ENCODE data around the gene ARL8A. TPM values are rescaled to one million over a fixed set of nuclear protein-coding genes. Genes with fewer than 3 reads are reported as not detected.
A peak's percentile ranks its signal among the peaks of the same experiment; 100 is the strongest.

Gene ARL8A
- total and polyA plus RNA-seq, 4 donors: 8.4 to 25.7 (median 20.2) TPM

DNA sequence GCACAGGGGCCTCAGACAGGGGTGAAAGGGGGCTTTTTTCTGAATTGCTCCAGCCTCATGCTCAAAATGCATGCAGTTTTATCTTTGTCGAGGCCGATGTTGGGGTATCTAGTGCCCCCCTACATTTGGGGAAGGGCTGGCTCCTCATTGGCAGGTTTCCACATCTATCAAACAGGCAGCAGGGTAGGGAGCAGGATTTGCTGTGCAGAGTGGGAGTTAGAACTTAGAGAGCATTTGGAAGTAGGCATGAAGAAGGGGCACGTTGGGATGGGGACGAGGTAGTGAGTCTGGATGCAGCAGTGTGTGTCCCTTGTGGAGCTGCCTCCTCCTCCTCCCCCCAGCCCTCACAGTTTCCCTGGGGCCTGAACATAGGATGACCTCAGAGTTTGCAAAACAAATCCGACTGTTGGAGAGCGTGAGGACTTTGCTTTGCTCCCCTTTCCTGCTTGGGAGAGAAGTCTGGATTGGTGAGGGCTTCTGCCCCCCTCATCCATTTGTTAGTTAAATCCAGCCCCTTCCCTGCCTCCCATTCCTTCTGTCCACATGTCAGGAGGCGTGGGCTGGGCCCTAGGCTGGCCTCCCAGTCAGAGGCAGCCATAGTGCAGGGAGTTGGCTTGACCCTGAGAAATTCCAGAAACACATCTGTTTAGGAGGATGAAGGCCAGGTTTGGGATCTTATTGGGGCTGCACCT, 58.7 kb downstream of the ARL8A start:
- Histone ChIP-seq H3K27me3 (ENCODE audit: control insufficient read depth in 4 of 4, insufficient read depth in 4 of 4, low read length in 3 of 4) (no peaks in the 10 kb centered on the region), H3K4me1 (ENCODE audit: control insufficient read depth in 4 of 4, insufficient read depth in 4 of 4, low read length in 3 of 4) (peaks cover 0 to 8% (median 5%) of the 10 kb centered on the region in 4 donors), H3K9ac (ENCODE audit: low read depth in 1 of 2, low read length in 2 of 2) (no peak overlapping the region), H3K9me3 (ENCODE audit: control insufficient read depth in 4 of 4, low read length in 3 of 4) (no peaks in the 10 kb centered on the region), H3K36me3 (ENCODE audit: control insufficient read depth in 4 of 4, insufficient read depth in 3 of 4, low read depth in 1 of 4, low read length in 3 of 4) (no peaks in the 10 kb centered on the region), H3K27ac (ENCODE audit: low read depth in 1 of 2, low read length in 2 of 2) (no peak overlapping the region), H3K4me3 (ENCODE audit: low read depth in 1 of 3, low read length in 3 of 3) (no peak overlapping the region)
- DNase-seq (ENCODE audit: low spot score): no peak
- TF ChIP-seq, protein P1, sequence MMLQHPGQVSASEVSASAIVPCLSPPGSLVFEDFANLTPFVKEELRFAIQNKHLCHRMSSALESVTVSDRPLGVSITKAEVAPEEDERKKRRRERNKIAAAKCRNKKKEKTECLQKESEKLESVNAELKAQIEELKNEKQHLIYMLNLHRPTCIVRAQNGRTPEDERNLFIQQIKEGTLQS (IDR thresholded peaks at IDR 0.05): no peak
- TF ChIP-seq SP1 (IDR thresholded peaks at IDR 0.05): peak; percentile 15
- WGBS: 69% methylated on average over 7 of the region's 7 CpGs

DNA sequence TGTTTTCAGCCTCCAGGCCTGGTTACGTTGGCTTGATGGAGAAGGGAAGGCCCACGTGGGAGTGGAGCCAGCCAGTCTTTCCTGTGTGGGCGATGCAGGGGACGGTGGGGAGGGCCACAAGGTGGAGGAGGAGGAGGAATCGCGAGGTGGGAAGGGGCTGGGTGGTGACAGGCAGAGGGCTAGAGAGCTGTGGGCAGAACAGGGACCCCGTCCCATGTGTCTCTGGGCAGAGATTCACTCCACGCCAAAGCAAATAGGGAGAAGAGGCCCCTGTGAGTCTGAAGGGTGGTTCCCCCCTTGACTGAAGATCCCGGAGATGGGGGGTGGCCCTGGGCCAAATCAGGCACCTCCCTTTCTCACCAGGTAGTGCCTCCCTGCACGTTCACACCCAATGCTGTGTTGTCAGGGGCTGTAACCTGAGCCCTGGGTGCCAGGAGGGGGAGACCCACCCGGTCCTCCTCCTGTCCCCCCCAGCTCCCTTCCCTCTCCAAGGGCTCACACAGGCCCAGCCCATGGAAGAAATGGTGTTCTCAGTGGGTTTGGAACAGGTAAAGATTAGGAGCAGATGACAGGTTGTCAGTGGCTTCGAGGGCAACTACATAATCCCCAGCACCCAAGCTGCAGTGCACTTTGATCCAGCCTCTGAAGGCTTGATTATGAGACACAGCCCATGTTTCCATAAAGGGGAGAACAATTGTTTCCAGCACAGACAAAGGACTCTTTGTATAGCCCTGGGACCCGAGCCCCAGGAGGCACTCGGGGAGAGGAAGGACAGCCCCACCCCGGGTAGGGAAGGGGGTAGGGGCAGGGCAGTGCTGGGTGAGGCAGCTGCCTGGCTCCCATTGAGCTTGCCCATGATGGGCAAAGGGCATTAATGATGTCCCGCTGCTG, 59.5 kb downstream of the ARL8A start:
- H3K27me3 ChIP-seq (ENCODE audit: control insufficient read depth in 4 of 4, insufficient read depth in 4 of 4, low read length in 3 of 4): no peaks in the 10 kb centered on the region
- peak overlapping the region in 1 of 2 donors; percentile 22 for H3K9ac ChIP-seq (ENCODE audit: low read depth in 1 of 2, low read length in 2 of 2)
- H3K4me3 ChIP-seq (ENCODE audit: low read depth in 1 of 3, low read length in 3 of 3): no peak overlapping the region
- no peak overlapping the region for H3K27ac ChIP-seq (ENCODE audit: low read depth in 1 of 2, low read length in 2 of 2)
- H3K9me3 ChIP-seq (ENCODE audit: control insufficient read depth in 4 of 4, low read length in 3 of 4): no peaks in the 10 kb centered on the region
- no peak for DNase-seq (ENCODE audit: low spot score)
- no peak for TF ChIP-seq YY1 (IDR thresholded peaks at IDR 0.05)
- TF ChIP-seq JUND (IDR thresholded peaks at IDR 0.05): no peak
- no peak for TF ChIP-seq REST (IDR thresholded peaks at IDR 0.05)
- TF ChIP-seq RXRA (IDR thresholded peaks at IDR 0.05): no peak
- no peaks in the 10 kb centered on the region for H3K36me3 ChIP-seq (ENCODE audit: control insufficient read depth in 4 of 4, insufficient read depth in 3 of 4, low read depth in 1 of 4, low read length in 3 of 4)
- WGBS: 70% methylated on average over 16 of the region's 16 CpGs
- peaks cover 0 to 8% (median 5%) of the 10 kb centered on the region in 4 donors for H3K4me1 ChIP-seq (ENCODE audit: control insufficient read depth in 4 of 4, insufficient read depth in 4 of 4, low read length in 3 of 4)

Small RNA genes lying within 50 kb of the gene (small RNA-seq; reads per million reads assigned to genes)
- gene CRIP1P3: not detected

Other genes with a start within 250 kb of the ARL8A start
- gene LMOD1, start 198.2 kb downstream of the ARL8A start, total RNA-seq: 1 to 10 TPM in 1 of 2 donors, under 1 TPM in 1; 0.14 to 4.4 TPM
- 1 to 10 TPM in 1 of 2 donors, under 1 TPM in 1; 0.47 to 3.9 TPM for gene LMOD1, start 198.2 kb downstream of the ARL8A start, polyA plus RNA-seq
- gene TIMM17A, start 189.2 kb downstream of the ARL8A start, total RNA-seq: 10 to 100 TPM; 21.1 to 43.5 TPM
- gene TIMM17A, start 189.2 kb downstream of the ARL8A start, polyA plus RNA-seq: 10 to 100 TPM; 58.4 to 72.1 TPM
- gene RNPEP, start 162.1 kb downstream of the ARL8A start, total RNA-seq: 10 to 100 TPM; 18.4 to 26.5 TPM
- 10 to 100 TPM; 16.3 to 23.6 TPM for gene RNPEP, start 162.1 kb downstream of the ARL8A start, polyA plus RNA-seq
- gene ELF3, start 134.2 kb downstream of the ARL8A start, total RNA-seq: 10 to 100 TPM; 10.1 to 38.7 TPM
- gene ELF3, start 134.2 kb downstream of the ARL8A start, polyA plus RNA-seq: 10 to 100 TPM; 22.2 to 29.0 TPM
- gene GPR37L1, start 21.8 kb downstream of the ARL8A start, total RNA-seq: under 1 TPM in 1 of 2 donors, not detected in 1; under 0.01 TPM
- gene GPR37L1, start 21.8 kb downstream of the ARL8A start, polyA plus RNA-seq: under 1 TPM; 0.02 to 0.04 TPM
- gene PTPN7, start 15.9 kb upstream of the ARL8A start, total RNA-seq: 1 to 10 TPM; 1.8 to 7.0 TPM
- gene PTPN7, start 15.9 kb upstream of the ARL8A start, polyA plus RNA-seq: 1 to 10 TPM in 1 of 2 donors, under 1 TPM in 1; 0.75 to 1.5 TPM
- gene LGR6, start 49.1 kb upstream of the ARL8A start, total RNA-seq: 1 to 10 TPM in 1 of 2 donors, under 1 TPM in 1; 0.05 to 1.2 TPM
- gene LGR6, start 49.1 kb upstream of the ARL8A start, polyA plus RNA-seq: under 1 TPM; 0.63 to 0.86 TPM
- 10 to 100 TPM in 1 of 2 donors, 1 to 10 TPM in 1; 1.1 to 35.0 TPM for gene UBE2T, start 197.2 kb upstream of the ARL8A start, total RNA-seq
- 1 to 10 TPM; 3.1 to 4.2 TPM for gene UBE2T, start 197.2 kb upstream of the ARL8A start, polyA plus RNA-seq
- gene PPP1R12B, start 204.0 kb upstream of the ARL8A start, total RNA-seq: 10 to 100 TPM; 13.3 to 31.6 TPM
- 1 to 10 TPM; 4.0 to 6.0 TPM for gene PPP1R12B, start 204.0 kb upstream of the ARL8A start, polyA plus RNA-seq